ENCODE measurements around the gene PSTPIP2. TPM values are rescaled to one million over a fixed set of nuclear protein-coding genes. Genes with fewer than 3 reads are reported as not detected.

Gene PSTPIP2
- total and polyA plus RNA-seq, 2 of the 8 experiments (the other 6 are each of a cell fraction or from before 2014, with no cell fraction given) = 1.8 to 2.4 TPM

DNA sequence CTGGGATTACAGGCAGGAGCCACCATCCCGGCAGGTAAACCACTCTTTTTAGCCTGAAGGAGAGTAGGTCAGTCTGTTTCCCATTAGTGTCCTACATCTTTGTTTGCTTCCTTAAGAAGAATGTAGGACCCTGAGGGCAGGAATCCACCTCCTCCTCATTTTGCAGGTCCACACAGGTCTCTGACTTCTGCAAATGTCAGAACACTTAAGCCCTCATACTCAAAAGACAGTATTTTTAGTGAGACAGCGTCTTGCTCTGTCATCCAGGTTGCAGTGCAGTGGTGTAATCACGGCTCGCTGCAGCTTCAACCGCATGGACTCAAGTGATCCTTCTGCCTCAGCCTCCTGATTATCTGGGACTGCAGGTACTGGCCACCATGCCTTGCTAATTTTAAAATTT lies 9.3 kb downstream of the PSTPIP2 start:
- H2BK20ac ChIP-seq (ENCODE audit: low read length) = no peak overlapping the region
- ChIA-PET POLR2A (ENCODE audit: partially characterized antibody) (interaction anchor here (1.4 kb wide), 1 partner anchor 10 kb away, joined by 4 read pairs; the partner anchor contains the start of gene PSTPIP2), CTCF (ENCODE audit: partially characterized antibody) (interaction anchor here (1.8 to 2.3 kb wide), 2 partner anchors 11 to 87 kb away, joined by 9 to 13 read pairs; no protein-coding TSS in a partner anchor)
- no peak overlapping the region for H2BK15ac ChIP-seq (ENCODE audit: low read length)
- DNase-seq (ENCODE audit: low read depth in 1 of 2, low spot score in 2 of 2) = no peak
- H3K79me2 ChIP-seq (ENCODE audit: control insufficient read depth in 1 of 2, insufficient read depth in 2 of 2, low read length in 2 of 2) = no peaks in the 10 kb centered on the region
- no peak overlapping the region for H3K27ac ChIP-seq (ENCODE audit: low read depth, low read length)
- H3K4ac ChIP-seq (replicated peaks; ENCODE audit: insufficient read length, low read depth, low read length) = no peak overlapping the region
- no peaks in the 10 kb centered on the region for H3K9me3 ChIP-seq (ENCODE audit: insufficient read depth in 2 of 2, low read depth in 1 of 2, low read length in 1 of 2)
- H3K14ac ChIP-seq (ENCODE audit: insufficient read length) = no peak overlapping the region
- no peak for FAIRE-seq
- no peak overlapping the region for H2AK5ac ChIP-seq (ENCODE audit: low read depth, low read length)
- no peak overlapping the region for H2AFZ ChIP-seq (ENCODE audit: low read length)
- H3K4me2 ChIP-seq (ENCODE audit: insufficient read depth in 1 of 2, low read depth in 2 of 2, low read length in 2 of 2) = no peak overlapping the region
- H4K20me1 ChIP-seq (replicated peaks in 1 of 2; ENCODE audit: control insufficient read depth in 1 of 2, insufficient read depth in 2 of 2, low read length in 2 of 2) = no peaks in the 10 kb centered on the region
- no peak overlapping the region for H2BK120ac ChIP-seq (replicated peaks; ENCODE audit: low read depth, low read length)
- no peaks in the 10 kb centered on the region for H3K23me2 ChIP-seq (ENCODE audit: low read depth, low read length)
- no peak overlapping the region for H2BK12ac ChIP-seq (ENCODE audit: low read depth, low read length)
- no peak overlapping the region for H4K8ac ChIP-seq (ENCODE audit: extremely low read depth, insufficient read depth, low read length)
- no peak overlapping the region for H2BK5ac ChIP-seq (ENCODE audit: low read depth, low read length)
- 93% methylated on average over 5 of the region's 5 CpGs; no CpG with 5 or more reads in 1 of the 2 experiments for WGBS, 2 experiments (ENCODE audit: extremely low coverage in 1 of 2, insufficient coverage in 1 of 2, insufficient read length in 1 of 2, insufficient replicate concordance in 2 of 2, low coverage in 1 of 2, low lambda C conversion rate in 2 of 2, missing lambda C conversion rate in 1 of 2)
- no peak overlapping the region for H4K91ac ChIP-seq (replicated peaks; ENCODE audit: insufficient read length, low read length)
- no peaks in the 10 kb centered on the region for H3K27me3 ChIP-seq (replicated peaks in 1 of 4; ENCODE audit: control insufficient read depth in 3 of 4, extremely low read depth in 1 of 4, insufficient read depth in 3 of 4, low read length in 3 of 4)
- no peak overlapping the region for H3K4me3 ChIP-seq (ENCODE audit: extremely low read depth in 1 of 4, insufficient read depth in 2 of 4, low read depth in 3 of 4, low read length in 4 of 4)
- TF ChIP-seq BACH1 (IDR thresholded peaks at IDR 0.05; ENCODE audit: low read length) (no peak), SP2 (IDR thresholded peaks at IDR 0.05; ENCODE audit: low read length) (no peak), SAP30 (IDR thresholded peaks at IDR 0.05; ENCODE audit: insufficient read depth, insufficient replicate concordance, low read length) (no peak), CREB1 (IDR thresholded peaks at IDR 0.05) (no peak), TAF1 (IDR thresholded peaks at IDR 0.05; ENCODE audit: low read depth, low read length) (no peak), GABPA (IDR thresholded peaks at IDR 0.05; ENCODE audit: borderline replicate concordance, insufficient read depth, low read length) (no peak), BCL11A (IDR thresholded peaks at IDR 0.05; ENCODE audit: low read depth in 2 of 2, low read length in 2 of 2) (no peak), YY1 (IDR thresholded peaks at IDR 0.05; ENCODE audit: low read depth, low read length) (no peak), CEBPB (IDR thresholded peaks at IDR 0.05; ENCODE audit: low read depth, low read length) (no peak), SUZ12 (IDR thresholded peaks at IDR 0.05; ENCODE audit: low read length) (no peak), GTF2F1 (IDR thresholded peaks at IDR 0.05; ENCODE audit: borderline replicate concordance, low read depth, low read length) (no peak), EP300 (IDR thresholded peaks at IDR 0.05; ENCODE audit: borderline replicate concordance in 1 of 2, low read depth in 2 of 2, low read length in 2 of 2) (no peak), CBX8 (IDR thresholded peaks at IDR 0.05; ENCODE audit: borderline replicate concordance, low read depth, low read length) (no peak)
- H3K36me3 ChIP-seq (ENCODE audit: control insufficient read depth in 2 of 4, insufficient read depth in 4 of 4, low read length in 3 of 4) = no peaks in the 10 kb centered on the region
- no peaks in the 10 kb centered on the region for H3K79me1 ChIP-seq (ENCODE audit: low read depth, low read length)
- H3K56ac ChIP-seq (replicated peaks; ENCODE audit: insufficient read length, low read depth, low read length) = no peak overlapping the region
- H3K4me1 ChIP-seq (replicated peaks in 1 of 4; ENCODE audit: control insufficient read depth in 3 of 4, insufficient read depth in 4 of 4, low read length in 3 of 4) = no peaks in the 10 kb centered on the region
- H4K5ac ChIP-seq (ENCODE audit: insufficient read length, low read depth, low read length) = no peak overlapping the region
- H3K9ac ChIP-seq (replicated peaks in 1 of 4; ENCODE audit: extremely low read depth in 1 of 4, low read depth in 3 of 4, low read length in 3 of 4) = no peak overlapping the region
- no peak overlapping the region for H3K23ac ChIP-seq (ENCODE audit: insufficient read length)
- no peak overlapping the region for H3K18ac ChIP-seq (ENCODE audit: extremely low read depth, low read length)
